DMS153 treated with DMSO at 0.1 percent for 48 hours (cell line): Measurements from ENCODE around the gene STARD10.

Experiments used
- DNase-seq: peaks from one replicate; lab custom pipeline; 2025; ENCODE audit not compliant: unreplicated experiment; lab: John Stamatoyannopoulos, UW

Gene STARD10

DNA sequence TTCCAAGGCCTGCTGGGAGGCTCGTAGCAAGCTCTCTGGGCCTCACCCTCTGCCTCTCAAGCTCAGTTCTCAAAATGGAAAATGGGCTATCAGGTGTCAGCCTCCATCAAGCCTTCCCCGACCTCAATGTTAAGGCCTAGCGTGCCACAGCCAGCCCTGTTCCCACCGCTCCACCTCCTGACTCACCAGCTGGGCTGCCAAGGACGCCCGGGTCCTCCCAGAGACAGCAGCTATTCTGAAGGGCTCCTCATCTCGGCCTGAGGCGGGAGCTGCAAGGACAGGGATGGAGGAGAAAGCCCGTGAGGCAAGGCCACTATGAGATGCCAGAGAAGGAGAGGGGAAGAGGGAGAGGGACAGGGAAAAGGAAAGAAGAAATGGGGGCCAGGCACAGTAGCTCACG, 61.5 kb downstream of the STARD10 start:
- no peak for DNase-seq

DNA sequence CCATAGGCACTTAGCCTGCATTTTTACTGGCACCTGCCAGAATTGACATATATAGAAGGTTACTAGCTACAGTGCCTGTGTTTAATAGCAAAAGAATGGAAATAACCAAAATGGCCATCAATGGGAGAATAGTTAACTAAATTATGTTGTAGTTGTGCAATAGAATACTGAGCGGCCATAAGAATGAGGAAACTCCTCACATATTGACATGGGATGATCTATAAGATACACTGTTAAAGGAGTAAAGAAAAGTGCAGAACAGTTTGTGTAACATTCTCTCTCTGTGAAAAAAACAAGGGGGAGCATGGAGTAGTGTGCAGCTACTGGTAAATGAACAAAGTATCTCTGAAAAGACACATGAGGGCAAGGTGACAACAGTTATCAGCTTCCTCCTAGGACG, 63.1 kb downstream of the STARD10 start:
- no peak for DNase-seq

DNA sequence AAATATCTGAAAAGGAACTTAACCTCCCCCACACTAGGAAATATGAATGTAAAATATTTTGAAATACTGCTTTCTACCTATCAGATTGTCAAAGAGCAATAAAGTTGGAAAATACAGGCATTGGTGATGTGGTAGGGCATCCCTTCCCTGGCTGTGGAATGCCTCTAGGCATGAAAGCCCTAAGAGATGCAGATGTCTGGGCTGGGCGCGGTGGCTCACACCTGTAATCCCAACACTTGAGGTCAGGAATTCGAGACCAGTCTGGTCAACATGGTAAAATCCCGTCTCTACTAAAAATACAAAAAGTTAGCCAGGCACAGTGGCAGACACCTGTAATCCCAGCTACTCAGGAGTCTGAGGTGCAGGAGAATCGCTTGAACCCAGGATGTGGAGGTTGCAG, 63.6 kb downstream of the STARD10 start:
- DNase-seq, result no peak

DNA sequence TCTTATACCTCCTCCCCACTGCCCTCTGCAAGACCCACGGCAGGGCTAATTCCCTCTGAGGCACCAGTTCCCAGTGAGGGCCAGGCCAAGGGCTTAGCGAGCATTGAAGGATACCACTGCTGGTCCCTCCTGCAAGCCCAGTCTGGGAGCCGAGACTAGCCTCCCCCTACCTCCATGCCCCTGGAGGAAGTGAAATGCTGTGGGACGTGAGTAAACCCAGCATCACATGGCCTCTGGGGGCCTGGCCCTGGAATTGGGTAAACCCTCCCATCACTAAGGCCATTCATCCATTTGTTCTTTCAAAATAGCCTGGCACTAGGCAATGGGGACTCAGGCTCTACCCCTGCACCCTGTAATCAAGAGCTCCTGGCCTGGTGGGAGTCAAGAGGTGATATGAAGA, 66.3 kb downstream of the STARD10 start:
- DNase-seq, result no peak

DNA sequence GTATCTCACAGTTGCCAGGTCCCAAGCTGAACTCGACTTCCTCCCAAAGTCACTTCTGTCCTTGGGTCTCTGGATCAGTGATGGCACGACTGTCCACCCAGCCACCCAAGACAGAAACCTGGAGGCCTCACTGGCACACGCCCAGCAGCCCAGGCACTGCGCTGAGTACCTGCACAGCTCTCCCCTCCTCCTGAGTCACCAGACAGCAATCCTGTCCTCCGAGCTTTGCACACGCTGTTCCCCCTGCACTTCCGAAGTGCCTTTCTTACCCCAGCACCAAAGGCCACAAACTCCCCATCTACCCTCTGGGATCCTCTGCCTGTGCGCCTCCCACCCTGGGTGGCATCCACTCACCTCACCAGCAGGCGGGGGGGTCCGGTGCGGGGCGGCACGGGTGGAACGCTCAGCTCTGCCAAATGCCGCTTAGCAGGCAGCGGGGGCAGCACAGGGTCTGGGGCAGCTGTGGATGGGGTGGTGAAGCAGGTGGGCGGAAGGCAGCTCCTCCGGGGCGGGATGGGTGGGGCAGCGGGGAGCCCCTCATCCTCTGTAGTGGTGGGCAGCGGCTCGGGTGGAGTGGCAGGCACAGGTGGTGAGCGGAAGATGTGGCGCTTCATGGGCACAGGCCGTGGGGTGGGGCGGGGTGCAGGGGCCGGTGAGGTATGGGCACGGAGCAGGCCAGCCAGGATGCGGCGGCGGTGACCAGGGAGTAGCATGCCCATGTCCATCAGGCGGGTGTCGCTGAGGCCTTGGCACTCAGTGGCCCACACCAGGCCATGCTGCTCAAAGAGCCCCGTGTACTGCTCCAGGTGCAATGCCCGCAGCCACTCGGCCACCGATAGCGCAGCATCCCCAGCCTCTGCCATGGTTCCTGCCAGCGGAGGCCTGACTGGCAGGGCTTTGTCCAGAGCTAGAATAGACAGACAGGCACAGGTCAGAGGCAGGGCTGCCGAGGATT, 67.3 kb downstream of the STARD10 start:
- no peak for DNase-seq

DNA sequence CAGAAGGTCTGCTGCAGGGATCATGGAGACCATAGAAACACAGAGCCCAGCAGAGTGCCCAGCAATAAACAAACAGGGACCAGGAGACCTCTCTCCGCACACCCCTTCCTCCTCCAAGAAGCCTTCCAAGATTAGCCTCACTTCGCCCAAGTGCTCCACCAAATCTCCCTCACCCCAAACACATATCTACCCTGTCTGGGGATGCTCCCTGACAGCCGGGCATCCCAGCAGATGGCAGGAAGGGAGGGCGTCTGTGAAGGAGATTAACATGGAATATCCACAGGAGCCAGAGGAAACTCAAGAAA, 68.2 kb downstream of the STARD10 start:
- no peak for DNase-seq

DNA sequence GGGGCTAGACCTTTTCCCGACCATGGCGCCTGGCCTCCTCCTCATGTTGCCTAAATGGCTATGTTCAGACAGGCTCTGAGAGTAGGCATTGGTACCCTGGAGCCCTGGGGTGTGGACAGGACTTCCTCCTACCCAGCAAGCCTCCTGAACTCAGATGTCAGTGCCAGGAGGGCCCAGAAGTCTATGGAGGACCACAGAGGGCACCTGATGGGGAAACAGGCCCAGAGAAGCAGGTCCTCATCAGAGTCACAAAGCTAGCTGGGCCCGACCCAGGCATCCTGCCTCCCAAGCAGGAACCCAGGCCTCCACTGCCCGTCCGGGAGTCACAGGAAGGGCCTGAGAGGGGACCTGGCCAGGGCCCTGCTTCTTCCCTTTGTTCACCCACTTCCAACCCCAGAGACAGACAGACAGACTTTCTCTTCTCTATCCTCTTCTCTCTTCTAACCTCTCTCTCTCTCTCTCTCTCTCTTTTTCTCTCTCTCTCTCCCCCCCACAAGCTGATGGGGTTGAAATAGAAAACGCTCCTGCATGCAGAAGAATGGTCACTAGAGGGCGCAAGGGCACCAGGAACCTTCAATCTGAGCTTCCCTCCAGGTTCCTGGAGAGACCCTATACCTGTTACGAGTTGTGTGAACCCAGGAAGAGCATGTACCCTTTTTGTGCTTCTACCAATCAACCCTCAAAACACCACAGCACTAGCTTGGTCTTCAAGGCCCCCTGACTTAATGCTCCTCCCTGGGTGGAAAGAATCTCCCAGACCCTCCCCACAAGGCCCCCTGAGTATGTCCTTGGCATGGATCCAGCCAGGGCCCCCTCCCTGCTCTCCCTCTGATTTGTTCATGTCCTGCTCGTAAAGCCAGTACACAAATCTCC, 68.8 kb downstream of the STARD10 start:
- peak; percentile 87 for DNase-seq

DNA sequence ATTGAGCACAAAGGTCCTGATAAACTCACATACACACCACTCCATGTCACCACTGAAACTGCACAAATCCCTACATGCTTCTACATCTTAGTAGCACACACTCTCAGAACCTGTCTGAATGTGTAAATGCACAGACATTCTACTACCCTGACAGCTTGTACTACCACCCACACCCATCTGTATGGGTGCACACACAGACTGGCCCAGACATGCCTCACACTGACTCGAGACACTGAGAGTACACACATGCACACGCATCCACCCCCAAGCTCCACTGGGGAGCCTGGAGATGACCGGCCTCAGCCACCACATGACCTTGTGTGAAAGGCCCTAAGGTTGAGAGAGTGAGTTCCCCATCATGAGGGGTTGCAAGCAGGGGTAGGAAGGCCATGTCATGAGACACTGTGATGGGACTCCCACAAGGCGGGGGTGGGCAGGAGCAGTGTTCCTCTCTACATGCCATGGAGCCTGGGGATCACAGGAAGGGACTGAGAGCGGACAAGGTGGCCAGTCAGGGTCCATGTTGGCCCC, 69.8 kb downstream of the STARD10 start:
- no peak for DNase-seq

DNA sequence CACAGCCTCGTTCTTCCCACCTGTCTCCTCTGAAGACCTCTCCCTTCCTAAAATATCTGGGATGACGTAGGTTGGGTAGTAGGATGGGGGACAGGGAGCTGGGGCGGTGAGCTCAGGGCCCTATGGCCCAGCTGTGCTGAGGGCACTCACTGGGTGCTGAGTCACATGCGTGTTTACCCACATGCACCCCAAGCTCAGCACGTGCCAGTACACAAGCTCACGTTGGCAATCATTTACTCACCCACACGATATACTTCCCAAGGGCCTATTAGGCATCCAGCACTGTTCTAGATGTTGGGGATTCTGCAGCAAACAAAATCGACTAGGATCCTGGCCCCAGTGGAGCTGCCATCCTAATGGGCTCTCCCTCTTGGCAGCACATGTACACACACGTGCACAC, 70.3 kb downstream of the STARD10 start:
- DNase-seq, result no peak

DNA sequence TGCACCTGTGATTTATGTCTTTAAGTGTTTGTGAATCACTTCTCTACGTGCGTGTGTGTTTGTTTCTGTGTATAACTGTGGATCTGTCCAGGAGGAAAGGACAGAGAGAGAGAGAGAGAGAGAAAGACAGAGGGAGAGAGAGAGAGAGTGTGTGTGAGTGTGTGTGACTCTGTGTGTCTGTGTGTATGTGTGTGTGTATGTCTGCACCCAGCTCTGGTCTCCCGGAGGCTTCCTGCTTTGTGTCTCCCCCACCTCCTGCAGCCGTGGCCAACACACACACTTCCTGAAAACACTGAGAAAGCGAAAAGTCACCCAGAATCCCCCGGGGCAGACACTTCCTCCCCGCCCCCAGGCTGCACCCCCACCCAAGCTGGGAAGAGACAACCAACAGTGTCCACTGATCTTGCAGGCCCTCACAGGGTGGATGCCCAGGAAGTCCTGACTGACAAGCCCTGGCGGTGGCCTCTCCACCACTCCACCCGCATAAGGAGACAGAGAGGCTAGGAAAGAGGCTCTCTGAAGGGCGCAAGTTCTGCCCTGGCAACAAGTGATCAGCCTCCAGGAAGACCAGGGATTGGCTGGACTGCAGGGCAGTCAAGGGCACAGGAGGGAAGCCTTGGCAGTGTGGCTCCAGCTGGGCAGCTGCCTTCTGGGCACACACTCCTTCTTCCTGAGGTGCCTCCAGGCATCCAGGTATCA, 71.6 kb downstream of the STARD10 start:
- peak; percentile 93 for DNase-seq

DNA sequence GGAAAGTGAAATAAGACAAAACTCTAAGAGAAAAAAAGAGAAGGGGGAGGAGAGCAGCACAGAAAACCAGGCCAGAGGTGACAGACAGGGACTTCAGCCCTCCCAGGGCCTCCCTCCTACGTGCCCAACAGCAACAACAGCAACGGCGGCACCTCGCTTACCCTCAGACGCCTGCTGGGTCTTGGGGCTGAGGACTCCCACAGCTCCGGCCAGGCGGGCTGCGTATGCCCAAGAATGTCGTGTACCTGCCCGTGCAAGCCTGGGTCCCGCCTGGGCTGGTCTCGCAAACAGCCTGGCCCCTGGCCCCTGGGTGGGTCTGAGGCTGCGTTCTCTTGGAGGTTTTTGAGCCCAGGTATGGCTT, 72.2 kb downstream of the STARD10 start:
- DNase-seq, result peak; percentile 47

DNA sequence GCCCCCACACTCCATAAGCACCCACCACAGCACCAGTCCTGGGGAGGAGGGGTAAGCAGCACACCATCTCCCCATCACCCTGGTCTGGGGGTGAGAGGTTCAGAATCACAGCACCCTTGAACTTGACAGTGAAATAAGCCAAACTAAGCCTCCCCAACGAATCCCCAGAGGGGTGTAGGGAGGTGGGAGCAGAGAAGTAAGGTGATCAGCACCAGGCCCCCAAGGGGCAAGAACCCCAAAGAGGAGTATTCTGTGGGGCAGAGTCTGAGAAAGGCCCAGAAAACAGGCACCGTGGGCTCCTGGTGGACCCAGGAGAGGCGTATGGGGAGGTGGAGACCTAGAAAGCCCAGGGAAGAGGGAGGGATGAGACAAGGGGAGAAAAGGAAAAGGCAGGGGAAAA, 72.6 kb downstream of the STARD10 start:
- DNase-seq, result no peak

DNA sequence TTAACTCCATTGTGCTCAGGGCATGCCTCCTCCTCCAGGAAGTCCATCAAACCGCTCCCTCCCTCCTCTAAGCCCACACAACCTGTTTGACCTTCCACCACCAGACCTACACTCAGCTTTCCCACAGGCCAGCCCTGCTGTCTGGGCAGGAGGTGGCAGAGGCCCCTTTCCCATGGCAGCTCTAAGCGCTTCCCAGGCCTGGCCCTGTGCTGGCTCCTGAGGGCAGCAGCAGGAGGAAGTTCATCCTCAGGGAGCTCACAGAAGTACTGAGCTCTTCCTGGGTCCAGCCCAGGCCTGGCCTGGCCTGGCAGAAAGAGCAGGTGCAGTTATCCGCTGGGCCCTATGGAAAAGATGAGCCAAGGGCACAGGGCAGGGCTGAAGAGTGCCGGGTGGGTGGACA, 73.1 kb downstream of the STARD10 start:
- DNase-seq, result no peak

DNA sequence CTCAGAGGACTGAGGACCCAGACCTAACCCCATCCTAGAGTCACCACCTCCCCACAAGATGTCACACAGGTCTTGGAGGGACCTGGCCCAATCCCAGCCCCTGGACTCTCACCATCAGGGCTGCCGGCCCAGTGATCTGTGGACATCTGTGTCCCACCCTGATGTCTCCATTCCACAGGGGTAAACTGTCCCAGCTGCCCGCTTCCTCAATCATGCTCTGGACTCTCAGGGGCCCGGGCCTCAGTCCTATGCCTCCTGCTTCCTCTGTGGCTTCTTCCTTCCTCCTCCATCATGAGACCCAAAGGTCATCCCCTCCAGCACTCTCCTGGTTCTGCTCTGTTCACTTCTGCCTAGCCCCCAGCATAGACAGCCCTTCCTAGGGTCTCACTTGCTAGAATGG, 73.8 kb downstream of the STARD10 start:
- no peak for DNase-seq

DNA sequence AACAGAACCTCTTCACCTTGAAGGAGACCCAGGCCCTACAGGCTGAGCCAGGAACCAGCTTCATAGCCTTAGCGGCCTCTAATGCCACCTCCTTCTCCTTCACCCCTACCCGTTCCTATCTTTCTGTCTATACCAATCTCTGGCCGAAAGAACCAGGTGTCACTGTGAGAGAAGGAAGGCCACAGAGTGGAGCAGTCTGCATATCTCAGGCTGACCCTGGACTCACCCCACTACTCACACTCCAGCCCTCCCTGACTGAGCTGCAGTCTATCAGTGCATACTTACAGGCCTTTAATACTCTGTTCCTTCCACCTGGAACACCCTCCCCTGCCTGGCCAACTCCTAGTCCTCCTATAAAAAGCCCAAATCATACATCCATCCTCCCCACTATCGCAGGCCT, 74.3 kb downstream of the STARD10 start:
- DNase-seq, result no peak

DNA sequence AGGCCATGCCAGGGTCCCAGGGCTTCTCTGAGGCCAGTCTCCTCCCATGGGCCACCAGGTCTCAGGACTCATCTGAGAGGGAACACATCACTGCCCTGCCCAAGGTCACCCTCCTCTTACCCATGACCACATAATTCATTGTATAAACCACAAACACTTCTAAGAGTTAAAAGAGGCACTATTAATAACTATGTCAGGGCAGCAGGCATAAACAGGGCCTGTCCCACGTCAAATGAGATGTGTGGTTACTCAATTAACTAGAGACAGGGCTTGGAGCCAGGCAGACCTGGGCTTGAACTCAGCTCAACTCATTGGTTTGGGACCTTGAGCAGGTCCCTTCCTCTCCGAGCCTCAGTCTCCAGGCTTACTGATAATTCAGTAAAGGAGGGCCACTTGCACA, 74.7 kb downstream of the STARD10 start:
- no peak for DNase-seq

DNA sequence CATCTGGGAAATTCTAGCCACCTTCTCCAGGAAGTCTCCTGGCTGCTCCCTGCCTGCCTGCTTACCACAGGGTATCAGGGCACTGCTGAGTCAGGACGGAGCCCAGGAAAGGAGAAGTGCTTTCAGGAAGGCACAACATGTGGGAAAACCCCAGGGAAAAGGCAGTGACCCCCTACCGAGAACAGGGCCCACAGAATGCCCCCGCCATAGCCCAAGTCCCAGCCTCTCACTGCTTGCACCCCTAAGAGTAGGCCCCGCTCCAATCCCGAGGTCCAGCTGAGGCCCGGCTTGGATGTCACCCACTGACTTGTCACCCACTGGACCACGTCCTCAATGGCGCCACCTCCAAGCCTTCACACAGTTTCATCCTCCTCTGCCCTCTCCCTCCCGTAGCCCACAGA, 75.7 kb downstream of the STARD10 start:
- DNase-seq, result no peak

DNA sequence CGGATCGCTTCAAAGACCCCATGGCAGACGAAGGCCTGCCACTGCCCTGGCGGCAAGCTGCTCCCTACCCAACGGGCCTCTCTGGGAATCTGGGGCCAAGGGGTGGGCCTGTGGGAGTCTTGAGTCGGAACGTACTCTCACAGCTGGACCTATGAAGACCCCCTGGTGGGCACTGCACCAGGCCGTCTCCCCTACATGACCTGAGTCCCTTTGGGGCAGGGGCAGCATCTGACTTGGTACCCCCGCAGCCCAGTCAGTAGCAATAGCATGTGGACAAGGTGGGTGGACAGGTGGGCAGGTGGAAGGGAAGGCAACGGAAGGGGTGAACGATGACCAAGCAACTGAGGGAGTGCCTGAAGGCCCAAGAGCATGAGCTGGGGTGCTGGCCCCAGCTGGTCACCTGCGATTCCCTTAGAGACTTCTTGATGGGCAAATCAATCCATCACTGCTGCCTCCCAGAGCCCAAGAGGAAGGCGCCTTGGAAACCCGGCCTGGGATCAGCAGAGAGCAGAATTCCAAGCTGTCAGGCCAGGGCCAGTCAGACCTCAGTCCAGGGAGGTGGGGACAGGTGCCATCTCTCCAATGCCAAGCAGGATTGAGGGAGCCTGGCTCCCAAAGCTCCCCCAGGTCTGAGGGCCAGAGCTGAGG, 76.9 kb downstream of the STARD10 start:
- DNase-seq, result no peak

DNA sequence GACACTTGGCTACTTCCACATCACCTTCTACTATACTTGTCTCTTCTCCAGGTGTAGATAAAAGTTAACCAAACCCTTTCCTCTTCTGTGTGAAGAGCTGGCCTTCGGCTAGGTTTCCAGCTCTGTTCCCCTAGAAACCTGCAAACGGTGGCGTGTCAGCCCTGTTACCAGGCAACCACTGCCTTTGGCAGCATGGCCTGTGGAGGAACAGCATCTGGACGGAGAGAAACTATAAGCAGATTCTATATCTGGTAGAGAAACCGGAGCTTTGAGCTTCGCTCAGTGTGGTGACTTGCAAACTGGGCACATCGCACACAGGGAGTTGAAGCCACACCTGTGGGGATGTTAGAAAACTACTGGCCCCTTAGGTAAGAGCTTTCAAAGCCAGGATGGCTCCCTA, 77.6 kb downstream of the STARD10 start:
- DNase-seq, result no peak

DNA sequence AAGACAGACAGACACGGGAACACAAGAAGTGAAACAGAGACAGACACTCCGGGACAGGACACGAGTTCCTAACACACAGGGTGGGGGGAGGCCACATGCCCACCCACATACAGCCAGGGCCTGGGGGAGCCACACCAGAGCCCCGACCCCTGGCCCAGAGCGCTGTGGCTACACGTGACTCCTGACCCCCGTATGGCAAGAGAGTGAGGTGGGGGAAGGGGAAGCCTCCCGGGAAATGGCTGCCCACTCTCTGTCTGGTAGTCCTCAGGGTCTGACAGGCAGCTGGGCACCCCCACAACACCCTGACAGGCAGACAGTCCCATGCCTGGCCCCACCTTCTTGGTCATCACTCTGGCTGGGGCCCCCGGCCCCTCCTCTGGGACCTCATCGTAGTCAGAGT, 81.0 kb downstream of the STARD10 start:
- DNase-seq, result no peak

DNA sequence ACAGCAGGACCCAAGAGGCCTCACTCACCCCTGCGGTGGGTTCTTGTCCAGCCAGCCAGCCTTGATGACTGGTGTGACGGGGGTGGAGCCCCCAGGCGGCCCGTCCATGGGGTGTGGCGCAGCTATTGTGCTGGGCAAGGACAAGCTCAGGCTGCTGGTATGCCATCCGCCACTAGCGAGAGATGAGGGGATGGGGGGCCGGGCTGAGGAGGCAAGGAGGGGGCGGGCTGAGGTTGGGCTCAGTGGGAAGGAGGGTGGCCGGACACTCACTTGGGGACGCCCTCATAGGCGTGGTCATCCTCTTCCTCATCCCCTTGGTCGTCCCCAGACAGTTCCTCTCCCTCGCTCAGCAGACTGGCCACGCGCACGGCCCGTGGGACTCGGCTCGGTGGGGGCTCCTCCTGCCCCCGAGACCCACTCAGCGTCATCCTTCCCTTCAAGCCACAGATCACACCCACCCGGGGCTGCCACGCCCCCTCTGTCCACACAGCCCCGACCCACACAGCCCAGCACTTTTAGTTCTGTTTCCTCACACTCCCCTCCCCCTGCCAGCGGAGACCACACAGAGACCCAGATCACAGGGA, 81.6 kb downstream of the STARD10 start:
- DNase-seq, result no peak
